GM12875 (cell line): ENCODE data around the gene RAP1GAP2.
A peak's percentile ranks its signal among the peaks of the same experiment; 100 is the strongest.

ENCODE experiments used
- H3K4me3 ChIP-seq: one replicate; pipeline ENCODE4 v1.5.1; 2011; ENCODE audit warnings: low read depth, low read length, control low read depth
- TF ChIP-seq, protein P1 (sequence below): IDR thresholded peaks from 2 replicates; pipeline ENCODE4 v1.5.1; 2011; ENCODE audit warnings: low read depth, mild to moderate bottlenecking, control low read depth, inconsistent platforms, low read length, moderate library complexity, borderline replicate concordance; ENCODE audit not compliant: insufficient read depth

The RAP1GAP2 gene

DNA sequence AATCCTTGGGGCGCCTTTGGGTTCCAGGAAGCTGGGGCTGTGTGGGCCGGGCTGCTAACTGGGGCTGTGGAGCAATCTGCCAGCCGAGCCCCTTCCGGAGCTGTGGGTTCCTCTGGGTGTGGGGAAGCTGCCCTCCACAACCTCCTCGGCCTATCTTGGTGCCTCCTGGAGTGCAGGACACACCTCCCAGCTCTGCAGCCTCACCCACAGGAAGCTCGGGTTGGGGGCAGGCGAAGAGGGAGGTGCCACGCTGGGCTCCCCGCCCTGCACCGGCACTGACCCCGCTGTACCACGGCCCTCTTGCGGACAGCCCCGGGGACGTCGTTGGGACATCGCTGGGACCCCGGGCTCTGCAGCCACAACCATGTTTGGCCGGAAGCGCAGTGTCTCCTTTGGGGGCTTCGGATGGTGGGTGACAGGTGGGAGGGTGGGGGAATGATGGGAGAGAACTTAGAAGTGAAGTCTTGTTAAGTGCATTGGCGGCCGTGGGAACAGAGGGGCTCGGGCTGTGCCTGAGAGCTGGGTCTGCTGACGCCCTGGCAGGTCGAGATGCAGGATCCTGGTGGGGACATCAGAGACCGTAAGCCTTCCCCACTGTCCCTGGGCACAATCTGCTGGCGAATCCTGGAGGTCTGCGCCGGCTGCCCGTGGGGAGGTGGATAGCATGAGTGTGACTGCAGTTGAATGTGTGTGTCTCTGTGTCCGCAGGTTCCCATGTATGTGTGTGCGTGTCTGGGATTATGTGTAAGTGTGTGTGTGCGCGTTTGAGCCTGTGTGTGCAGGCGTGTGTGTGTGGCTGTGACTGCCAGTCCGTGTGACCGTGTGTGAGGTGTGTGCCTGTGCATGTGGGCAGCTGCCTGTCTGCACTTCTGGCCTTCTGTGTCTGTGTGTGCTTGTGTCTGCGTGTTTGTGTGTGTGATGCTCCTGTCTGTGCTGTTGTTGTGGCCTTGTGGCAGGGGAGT, at the start of gene RAP1GAP2:
Gene RAP1GAP2, plus strand, starts transcription at position 275 of the 962 bp plus-strand sequence. Its CDS starts 90 bp downstream, at position 365.
- H3K4me3 ChIP-seq, result peak within 1 kb of the TSS; percentile 5

DNA sequence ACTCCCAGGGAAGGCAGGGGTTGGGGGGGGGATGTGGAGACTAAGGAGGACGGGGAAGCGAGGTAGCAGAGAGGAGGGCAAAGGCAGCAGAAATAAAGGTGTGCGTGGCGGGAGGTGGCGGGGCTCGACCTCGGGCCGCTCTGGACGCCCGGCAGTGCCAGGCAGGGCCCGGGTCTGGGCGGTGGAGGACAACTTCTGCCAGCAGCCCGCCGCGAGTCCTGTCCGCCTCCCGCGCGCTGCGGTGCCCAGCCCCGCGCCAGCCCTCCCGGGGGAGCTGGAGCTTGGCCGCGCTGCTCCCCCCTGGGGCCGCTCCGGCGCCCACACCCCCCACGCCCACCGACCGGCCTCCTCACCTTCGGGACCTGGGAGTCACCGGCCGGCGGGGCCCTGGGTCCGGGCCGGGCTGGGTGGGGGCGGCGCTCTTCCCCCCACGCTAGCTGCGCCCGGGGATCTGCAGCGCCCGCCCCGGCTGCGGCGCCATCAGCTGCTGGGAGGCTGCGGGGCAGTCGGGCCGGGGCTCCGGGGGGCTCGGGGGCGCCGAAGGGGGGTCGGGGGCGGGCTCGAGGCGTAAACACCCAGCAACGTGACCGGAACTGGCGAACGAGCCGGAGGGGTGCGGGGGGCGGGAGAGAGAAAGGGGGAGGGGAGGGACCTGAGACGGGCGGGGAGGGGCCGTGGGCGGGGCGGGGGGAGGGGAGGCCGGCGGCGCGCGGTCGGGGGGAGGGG, 47.0 kb upstream of the RAP1GAP2 start, which contains the start of gene CCDC92B:
Gene CCDC92B, minus strand, starts transcription at position 595 of the 726 bp plus-strand sequence. CDS start 14,507 bp downstream, outside the sequence.
- H3K4me3 ChIP-seq, result no peak within 1 kb of the TSS
- TF ChIP-seq, protein P1, sequence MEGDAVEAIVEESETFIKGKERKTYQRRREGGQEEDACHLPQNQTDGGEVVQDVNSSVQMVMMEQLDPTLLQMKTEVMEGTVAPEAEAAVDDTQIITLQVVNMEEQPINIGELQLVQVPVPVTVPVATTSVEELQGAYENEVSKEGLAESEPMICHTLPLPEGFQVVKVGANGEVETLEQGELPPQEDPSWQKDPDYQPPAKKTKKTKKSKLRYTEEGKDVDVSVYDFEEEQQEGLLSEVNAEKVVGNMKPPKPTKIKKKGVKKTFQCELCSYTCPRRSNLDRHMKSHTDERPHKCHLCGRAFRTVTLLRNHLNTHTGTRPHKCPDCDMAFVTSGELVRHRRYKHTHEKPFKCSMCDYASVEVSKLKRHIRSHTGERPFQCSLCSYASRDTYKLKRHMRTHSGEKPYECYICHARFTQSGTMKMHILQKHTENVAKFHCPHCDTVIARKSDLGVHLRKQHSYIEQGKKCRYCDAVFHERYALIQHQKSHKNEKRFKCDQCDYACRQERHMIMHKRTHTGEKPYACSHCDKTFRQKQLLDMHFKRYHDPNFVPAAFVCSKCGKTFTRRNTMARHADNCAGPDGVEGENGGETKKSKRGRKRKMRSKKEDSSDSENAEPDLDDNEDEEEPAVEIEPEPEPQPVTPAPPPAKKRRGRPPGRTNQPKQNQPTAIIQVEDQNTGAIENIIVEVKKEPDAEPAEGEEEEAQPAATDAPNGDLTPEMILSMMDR, result no peak

More for the DNA sequence above, at the start of gene RAP1GAP2:
- TF ChIP-seq, protein P1, result peak; percentile 20; the same call in 1 of the 2 replicates

DNA sequence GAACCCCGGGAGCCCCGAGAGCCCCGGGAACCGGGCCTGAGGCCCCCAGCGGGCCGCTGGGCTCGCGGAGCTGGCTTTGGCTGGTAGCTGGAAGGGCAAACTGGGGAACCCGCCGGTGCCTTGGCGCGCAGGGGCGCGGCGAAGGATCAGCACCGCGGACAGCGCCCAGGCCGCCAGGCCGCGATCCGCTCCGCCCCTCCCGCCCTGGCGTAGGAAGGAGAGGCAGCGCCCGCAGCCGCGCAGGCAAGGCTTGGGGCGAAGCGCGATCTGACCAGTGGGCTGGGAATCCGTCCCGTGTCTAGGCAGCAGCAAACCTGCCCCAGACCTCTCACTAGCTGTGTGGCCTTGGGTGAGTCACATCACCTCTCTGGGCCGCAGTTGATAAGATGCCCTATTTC, 46.5 kb upstream of the RAP1GAP2 start:
- no peak overlapping the region for H3K4me3 ChIP-seq
- TF ChIP-seq, protein P1, result no peak

DNA sequence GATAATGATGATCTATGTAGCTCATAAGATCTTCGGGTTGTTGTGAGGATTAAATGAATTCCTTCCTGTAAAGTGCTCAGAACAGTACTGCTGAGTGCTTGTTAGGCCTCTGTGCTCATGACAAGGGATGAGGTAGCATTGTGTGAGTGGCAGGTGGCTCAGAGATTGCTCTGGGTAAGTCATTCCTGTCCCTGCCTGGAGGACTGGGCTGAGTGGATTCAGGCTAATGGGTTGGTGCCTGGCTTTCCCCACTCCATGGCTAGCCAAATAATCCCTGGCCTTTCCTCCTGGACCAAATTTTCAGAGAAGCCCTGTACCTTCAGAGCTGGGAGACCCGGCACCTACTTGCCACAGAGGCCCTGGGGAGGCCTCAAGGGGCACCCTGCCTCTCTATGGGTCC, 45.5 kb upstream of the RAP1GAP2 start:
- no peak overlapping the region for H3K4me3 ChIP-seq
- TF ChIP-seq, protein P1, result no peak

DNA sequence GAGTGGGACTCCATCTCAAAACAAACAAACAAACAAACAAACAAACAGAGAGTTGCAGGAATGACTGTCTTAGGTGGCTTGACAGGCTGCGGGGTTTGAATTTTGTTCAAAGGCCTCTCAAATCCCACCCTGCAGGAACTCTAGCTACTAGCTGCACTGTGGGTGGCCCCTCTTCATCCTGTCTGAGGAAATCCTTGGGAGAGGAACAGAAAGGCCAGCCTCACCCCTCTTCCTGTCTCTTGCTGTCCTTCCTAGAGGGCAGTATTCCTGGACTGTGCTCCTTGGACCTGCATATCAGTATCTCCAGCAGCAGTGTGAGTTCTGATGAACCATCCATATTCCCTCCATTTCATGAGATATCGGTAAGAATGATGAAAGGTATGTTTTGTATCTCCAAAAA, 44.7 kb upstream of the RAP1GAP2 start:
- H3K4me3 ChIP-seq, result no peak overlapping the region
- TF ChIP-seq, protein P1, result no peak

DNA sequence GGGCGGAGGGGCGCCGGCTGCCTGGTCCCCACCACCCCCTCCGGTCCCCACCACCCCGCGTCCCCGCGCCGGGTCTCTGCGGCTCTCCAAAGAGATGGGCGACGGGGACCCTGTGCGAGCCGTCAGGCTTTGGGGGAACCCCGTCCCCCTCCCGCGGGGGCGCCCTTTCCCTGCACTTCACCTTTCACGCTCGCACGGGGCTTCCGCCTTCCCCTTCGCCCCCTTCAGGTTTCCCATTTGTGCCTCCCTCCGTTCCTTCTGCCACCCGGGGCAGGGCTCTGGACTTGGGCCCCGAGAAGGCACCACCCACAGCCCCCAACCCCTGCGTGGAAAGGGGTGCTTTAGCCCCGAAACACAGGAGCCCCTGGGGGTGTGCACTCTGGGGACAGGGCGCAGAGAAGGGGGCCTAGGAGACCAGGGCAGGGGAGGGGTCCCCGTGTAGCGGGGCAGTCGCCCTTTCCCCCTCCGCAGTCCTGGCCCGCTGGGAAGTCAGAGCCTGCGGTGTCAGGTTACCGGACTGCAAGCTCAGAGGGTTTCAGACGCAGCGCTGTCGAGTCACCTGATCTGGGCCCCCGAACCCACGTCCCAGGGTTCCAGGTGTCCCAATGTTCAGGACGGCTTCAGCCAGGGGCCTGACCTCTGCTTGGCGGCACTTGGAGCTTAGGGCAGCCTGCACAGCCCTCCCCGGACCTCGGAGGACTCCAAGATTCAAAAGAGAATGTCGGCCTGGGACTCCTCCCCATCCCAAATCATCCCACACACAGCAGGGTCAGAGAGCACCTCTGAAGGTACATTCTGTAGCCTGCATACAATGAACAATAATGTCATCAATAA, 40.1 kb upstream of the RAP1GAP2 start:
- no peak overlapping the region for H3K4me3 ChIP-seq
- TF ChIP-seq, protein P1, result no peak
